Measurements from ENCODE around the gene SMYD3.

Gene SMYD3

GRCh38 chr1:246265481-246265880 lies 241.6 kb downstream of the SMYD3 start:
- no peak for DNase-seq

DNA sequence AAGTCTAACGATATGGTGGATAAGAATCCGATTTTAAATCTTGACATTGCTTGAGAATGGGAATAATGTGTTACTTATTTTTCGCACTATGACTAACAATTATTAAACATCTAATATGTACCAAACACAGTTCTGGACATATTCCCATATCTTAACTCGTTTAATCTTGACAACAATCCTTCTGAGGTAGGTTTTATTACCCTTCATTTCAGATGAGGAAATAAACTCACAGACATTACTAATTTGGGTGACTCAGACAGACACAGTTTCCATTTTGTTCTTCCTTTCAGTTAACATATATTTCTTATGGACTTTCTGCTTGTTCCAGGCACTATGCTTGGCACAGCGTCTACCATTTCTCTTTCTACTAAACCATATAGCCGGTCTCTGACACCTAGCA lies 244.8 kb downstream of the SMYD3 start:
- DNase-seq: no peak

- DNase-seq: no peak
These were observed 245.4 kb downstream of the SMYD3 start for GRCh38 chr1:246261639-246262038.

DNA sequence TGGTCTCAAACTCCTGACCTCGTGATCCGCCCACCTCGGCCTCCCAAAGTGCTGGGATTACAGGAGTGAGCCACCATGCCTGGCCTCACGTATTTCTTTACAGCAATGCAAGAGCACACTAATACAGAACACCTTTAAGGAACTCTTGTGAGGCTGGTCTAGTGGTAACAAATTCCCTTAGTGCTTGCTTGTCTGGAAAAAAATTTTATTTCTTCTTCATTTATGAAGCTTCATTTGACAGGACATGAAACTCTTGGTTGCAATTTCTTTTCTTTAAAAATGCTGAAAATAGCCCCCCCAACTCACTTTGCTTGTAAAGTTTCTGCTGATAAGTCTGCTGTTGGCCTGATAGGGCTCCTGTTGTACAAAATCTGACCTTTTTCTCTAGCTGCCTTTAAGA lies 248.8 kb downstream of the SMYD3 start:
- DNase-seq: no peak

GRCh38 chr1:246255773-246256172 lies 251.3 kb downstream of the SMYD3 start:
- DNase-seq: no peak

DNA sequence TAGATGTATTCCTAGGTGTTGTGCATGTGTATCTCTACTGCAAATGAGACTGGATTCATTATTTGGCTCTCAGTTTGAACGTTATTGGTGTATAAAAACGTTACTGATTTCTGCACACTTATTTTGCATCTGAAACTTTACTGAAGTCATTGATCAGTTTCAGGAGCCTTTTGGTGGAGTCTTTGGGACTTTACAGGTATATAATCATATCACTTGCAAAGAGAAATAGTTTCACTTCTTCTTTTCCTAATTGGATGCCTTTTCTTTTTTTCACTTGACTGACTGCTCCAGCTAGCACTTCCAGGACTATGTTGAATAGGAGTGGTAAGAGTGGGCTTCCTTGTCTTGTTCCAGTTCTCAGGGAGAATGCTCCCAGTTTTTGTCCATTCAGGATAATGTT lies 252.2 kb downstream of the SMYD3 start:
- DNase-seq: no peak

GRCh38 chr1:246246430-246246829 lies 260.6 kb downstream of the SMYD3 start:
- no peak for DNase-seq

- DNase-seq: no peak
These were observed 261.5 kb downstream of the SMYD3 start for GRCh38 chr1:246245541-246245940.

- no peak for DNase-seq
These were observed 275.0 kb downstream of the SMYD3 start for GRCh38 chr1:246232126-246232525.

DNA sequence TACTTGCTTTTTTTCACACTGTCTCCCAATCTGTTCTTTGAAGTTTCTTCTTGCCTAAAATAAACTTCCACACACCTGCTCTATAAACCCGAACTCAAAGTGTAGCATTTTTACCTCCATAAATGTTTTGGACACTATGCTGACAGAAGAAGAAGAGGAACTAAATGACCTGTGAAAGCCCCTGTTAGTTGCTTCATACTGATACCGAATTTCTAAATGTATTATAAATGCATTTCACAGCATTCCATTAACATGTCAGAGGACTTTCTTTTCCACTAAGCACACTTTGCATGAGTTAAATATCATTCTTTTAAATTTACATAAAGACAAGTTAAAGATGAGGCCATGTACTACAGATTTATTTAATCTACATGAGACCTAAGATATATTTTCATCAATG lies 281.0 kb downstream of the SMYD3 start:
- DNase-seq: no peak

GRCh38 chr1:246221485-246222255 lies 285.4 kb downstream of the SMYD3 start:
- DNase-seq: no peak

DNA sequence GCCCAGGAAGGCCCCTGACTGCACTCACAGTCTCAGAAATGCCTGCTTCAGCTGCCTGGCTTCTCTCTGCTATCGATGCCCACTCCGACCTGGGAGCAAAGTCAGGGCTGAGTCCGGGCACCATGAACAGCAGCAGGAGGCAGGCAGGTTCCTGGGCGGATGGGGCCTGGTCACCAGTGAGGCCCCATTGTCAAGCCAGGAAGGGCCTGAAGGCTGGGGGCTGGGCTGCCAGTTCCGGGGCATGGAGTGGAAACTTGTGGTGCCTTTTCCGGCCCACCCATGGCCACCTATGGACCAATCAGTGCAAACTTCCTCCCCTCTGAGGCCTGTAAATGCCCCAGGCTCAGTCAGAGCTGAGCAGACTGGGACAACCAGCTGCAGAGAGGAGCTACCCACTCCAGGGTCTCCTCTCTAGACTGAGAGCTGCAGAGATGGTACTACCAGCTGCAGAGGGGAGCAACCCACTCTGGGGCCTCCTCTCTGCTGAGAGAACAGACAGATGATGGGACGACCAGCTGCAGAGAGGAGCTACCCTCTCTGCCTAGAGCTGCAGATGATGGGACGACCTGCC lies 286.5 kb downstream of the SMYD3 start:
- no peak for DNase-seq

DNA sequence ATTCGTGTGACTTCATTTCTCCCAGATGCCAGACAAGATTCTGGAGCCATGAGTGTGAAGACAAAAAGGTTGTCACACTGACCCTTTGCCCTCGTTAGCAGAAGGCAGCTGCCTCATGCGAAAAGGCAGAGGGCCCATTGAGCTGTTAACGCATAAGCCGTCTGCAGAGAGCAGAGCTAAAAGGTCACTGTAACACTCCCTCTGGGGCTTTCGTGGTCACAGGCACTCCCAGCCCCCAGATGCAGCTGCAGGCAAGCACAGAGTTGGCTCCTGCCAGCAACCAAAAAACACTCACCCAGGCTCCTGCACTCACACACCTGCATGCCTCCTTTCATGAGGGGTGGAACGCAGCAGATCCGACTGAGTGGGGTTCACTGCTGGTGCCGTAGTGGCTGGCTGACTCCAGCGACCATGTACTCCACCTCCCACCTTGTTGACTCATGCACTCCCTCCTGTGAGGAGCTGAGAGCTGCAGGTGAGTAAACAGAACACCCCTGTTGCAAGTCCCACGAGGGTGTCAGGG lies 287.5 kb downstream of the SMYD3 start:
- no peak for DNase-seq

DNA sequence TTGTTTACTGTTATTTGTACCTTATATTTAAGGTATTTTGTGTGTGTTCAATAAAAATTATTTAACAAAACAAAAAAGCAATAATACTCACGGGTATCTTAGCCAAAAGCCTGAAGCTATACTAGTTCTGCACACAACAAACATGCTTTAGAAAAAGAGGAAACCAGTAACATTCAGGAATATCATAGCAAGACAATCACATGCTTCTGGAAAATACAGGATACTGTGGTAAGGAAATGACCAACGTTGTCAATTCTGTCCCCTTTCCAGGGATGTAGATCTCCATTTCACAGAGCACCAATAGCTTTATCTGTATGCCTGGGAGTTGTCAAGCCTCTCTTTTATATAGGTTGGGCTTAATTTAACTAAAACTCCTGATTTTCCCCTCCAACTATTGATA lies 288.4 kb downstream of the SMYD3 start:
- no peak for DNase-seq

- no peak for DNase-seq
These were observed 290.2 kb downstream of the SMYD3 start for GRCh38 chr1:246216906-246217305.

GRCh38 chr1:246215510-246215903 lies 291.6 kb downstream of the SMYD3 start:
- DNase-seq: no peak

DNA sequence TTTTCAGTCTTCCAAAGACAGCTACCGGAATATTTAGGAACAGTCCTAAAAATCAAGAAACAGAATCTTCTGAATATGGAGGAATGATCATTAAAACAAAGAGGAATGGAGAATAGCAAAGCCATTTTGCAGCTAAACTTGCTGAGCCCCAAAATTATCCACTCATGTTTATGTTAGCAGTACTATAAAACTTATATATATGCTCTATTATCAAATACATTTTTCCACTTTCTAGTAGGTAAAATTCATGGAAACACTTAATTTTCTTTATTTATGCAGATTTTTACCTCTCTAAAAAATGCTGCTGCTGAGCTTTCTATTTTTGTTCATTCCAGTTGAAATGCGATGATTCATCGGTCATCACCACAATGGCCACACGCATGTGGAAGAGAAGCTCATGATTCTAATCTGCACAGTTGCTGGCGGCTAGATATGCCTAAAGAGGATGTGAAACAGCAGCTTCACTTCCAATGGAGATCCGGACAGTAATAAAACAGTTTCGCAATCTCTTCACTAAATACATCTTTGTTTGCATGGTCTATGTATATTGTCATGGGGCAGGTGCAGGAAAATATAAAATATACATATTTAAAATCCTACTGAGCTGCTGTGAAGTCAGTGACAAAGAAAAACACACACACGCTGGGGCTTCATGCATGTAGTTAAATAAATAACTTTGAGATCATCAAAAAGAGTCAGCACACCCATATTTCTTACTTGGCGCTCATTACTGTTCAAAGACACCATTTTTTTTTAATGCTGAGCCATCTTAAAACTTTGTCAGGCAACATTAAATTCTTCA lies 292.2 kb downstream of the SMYD3 start:
- no peak for DNase-seq

DNA sequence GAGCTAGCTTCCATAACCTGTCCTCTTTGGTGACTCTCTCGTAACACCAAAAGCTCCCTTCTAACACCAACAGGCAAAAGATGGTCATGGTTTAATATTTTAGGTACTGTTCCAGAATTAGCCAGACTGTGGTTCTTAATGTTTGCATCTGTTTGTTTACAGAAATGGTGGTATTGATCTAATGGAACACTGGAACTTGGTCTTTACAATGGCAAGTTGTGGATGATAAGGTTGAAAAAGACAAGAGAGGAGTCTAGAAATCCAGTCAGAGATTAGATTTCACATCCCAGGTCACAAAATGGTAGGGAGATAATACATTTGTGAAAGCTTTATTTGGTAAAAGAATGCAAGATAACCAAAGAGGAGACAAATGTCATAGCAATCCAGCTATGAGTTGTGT lies 293.1 kb downstream of the SMYD3 start:
- DNase-seq: no peak

GRCh38 chr1:246213502-246213901 lies 293.6 kb downstream of the SMYD3 start:
- no peak for DNase-seq

DNA sequence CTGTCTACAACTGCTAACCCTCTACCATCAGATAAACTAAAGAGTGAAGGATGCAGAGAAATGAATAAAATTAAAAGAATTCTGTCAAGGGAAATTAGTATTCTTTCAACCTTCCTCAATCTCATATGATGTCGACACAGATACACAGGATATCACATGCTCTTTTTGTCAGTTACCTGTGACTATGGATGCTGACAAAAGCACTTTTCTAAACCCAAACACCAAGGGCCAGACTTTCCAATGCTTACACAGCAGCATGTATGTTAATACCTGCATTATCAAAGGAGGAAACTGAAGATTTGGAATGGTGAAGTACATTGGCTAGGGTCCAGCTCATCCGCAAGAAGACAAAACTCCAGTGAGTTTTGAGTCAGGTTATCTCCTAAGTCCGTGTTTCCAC lies 294.0 kb downstream of the SMYD3 start:
- DNase-seq: no peak

GRCh38 chr1:246212013-246212412 lies 295.1 kb downstream of the SMYD3 start:
- no peak for DNase-seq

DNA sequence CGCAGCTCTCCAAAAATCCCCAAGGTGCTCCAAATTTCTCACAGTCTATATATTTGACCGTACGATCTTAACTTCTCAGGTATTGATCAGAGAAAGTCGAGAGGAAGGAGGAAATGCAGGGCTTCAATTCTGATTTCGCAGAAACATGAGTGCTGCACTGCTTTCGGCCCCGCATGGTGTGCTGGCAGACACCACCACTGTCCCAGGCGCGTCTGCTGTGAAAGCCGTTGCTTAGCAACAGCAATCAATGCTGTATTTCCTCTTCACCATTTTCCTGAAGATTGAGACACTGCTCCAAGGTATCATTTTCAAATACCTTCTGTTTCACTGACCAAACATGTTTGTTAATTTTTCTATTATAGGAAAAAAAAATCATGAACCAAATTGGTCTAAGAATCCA lies 296.3 kb downstream of the SMYD3 start:
- DNase-seq: no peak

DNA sequence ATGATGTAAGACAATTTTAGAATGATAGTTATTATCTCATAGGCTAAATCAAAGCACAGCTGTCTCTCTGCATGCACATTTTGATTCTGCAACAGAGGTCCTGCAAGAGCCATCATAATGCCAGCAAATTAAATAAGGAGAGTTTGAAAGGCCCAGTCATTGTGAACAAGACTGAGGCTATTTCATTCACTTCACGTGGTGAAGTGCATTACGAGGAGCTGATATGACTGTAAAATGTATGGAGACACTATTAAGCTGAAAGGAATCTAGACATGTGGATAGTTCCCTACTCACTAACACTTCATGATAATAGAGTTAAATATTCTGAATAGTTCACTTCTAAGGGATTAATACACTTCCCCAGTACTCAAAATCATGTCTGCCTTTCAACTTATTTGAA lies 299.0 kb downstream of the SMYD3 start:
- no peak for DNase-seq

- DNase-seq: no peak
These were observed 303.9 kb downstream of the SMYD3 start for GRCh38 chr1:246203180-246203579.

Measured in stimulated activated CD8-positive, alpha-beta memory T cell treated with anti-CD3 and anti-CD28 coated beads, Interleukin-4, amount 100 ng/mL, for 48 hours (primary cell).